Subcutaneous adipose tissue (tissue), 4 donors: ENCODE results near the gene EEFSEC. TPM values are rescaled to one million over a fixed set of nuclear protein-coding genes. Genes with fewer than 3 reads are reported as not detected.

Experiments
- total RNA-seq, 4 donors: library from RNA; depleted of rRNA; stranded (reverse); fragments of >200 nt; gene quantifications; one replicate each; pipeline ENCODE4 v1.1.0, GENCODE V29; 2016
- TF ChIP-seq, protein P1 (sequence below): fragments of 450-650 bp; IDR thresholded peaks from one replicate; pipeline ENCODE4 v1.5.1; 2016; ENCODE audit warnings: low read depth, mild to moderate bottlenecking, control low read depth, antibody characterized with exemption, moderate library complexity

Gene EEFSEC
- total RNA-seq, 4 donors from 2014 or later = 13.7 to 26.9 (median 17.4) TPM

- TF ChIP-seq, protein P1, sequence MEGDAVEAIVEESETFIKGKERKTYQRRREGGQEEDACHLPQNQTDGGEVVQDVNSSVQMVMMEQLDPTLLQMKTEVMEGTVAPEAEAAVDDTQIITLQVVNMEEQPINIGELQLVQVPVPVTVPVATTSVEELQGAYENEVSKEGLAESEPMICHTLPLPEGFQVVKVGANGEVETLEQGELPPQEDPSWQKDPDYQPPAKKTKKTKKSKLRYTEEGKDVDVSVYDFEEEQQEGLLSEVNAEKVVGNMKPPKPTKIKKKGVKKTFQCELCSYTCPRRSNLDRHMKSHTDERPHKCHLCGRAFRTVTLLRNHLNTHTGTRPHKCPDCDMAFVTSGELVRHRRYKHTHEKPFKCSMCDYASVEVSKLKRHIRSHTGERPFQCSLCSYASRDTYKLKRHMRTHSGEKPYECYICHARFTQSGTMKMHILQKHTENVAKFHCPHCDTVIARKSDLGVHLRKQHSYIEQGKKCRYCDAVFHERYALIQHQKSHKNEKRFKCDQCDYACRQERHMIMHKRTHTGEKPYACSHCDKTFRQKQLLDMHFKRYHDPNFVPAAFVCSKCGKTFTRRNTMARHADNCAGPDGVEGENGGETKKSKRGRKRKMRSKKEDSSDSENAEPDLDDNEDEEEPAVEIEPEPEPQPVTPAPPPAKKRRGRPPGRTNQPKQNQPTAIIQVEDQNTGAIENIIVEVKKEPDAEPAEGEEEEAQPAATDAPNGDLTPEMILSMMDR = no peak
These were observed 246.1 kb downstream of the EEFSEC start for GRCh38 chr3:128399221-128399915.

- TF ChIP-seq, protein P1 = no peak
These were observed 247.4 kb downstream of the EEFSEC start for GRCh38 chr3:128400671-128401070.

DNA sequence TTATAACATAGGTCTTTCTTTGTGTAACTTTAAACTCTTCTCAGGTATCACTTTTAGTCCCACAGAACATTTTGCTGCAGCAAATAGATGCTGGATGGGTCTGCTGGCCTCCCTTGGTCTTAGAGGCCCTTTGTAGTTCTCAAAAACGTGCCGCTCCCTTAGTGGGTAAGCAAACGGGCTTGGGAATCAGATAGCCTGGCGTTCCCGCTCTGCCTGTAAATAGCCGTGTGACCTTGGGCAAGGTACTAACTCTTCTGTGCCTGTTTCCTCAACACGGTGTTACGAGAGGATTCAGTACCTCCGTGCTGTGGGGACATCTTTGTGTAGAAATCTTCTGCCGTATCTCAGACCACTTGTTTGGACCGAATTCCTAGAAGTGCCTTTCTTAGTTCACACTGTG is 249.0 kb downstream of the EEFSEC start:
- TF ChIP-seq, protein P1 = no peak

DNA sequence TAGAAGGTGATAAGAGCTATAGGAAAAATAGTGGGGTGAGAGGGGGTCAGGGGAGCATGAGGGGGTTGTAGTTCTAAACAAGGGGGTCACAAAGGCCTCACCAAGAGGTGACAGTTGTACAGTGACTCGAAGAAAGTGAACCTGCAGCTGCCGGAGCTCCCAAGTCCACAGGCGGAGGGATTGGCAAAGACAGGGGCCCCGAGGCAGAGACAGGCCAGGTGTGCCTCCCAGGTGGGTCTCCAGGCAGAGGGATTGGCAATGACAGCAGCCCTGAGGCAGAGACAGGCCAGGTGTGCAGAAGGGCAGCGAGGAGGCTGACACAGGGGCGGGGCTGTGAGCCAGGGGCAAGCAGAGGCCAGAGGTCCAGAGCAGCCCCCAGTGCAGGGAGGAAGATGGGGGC is 249.7 kb downstream of the EEFSEC start:
- TF ChIP-seq, protein P1 = no peak

DNA sequence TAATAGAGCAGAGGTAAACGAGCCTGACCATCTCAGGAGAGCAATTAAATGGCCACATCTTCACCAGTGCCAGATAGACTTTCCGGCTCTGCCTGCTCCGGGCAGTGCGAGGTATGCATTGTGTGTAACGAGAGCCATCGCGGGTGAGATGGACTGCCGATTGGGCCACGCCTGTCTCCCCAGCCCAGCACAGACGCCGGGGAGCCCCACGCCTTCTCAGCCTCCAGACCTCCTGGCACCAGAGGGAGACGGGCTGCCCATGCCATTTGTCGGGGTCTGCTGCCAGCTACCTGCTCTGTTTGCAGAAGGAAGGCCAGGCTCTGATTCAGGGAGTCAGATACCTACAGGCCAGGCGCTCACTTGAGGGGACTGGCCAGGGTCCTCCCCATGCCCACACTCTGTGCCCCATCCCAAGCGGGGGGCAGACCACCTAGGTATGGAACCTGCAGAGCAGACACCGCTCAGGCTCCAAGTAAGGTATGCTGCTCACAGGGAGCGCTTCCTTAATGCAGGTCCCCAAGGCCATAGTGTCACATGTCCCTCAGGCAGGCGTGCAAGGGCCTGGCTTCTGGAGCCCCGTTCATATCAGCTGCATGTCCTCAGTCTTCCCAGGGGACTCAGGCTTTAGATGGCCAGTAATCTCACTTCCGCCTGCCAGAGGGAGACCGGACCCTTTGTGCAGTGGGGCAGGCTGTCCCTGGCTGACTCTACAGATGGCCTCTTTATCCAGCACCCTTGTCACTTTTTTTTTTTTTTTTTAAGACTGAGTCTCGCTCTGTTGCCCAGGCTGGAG is 251.2 kb downstream of the EEFSEC start:
- TF ChIP-seq, protein P1 = no peak

- TF ChIP-seq, protein P1 = no peak
These were observed 252.4 kb downstream of the EEFSEC start for GRCh38 chr3:128405554-128406277.

- TF ChIP-seq, protein P1 = no peak
These were observed 254.0 kb downstream of the EEFSEC start for GRCh38 chr3:128407247-128407646.
